ENCODE measurements around the gene CASP9.

DNA sequence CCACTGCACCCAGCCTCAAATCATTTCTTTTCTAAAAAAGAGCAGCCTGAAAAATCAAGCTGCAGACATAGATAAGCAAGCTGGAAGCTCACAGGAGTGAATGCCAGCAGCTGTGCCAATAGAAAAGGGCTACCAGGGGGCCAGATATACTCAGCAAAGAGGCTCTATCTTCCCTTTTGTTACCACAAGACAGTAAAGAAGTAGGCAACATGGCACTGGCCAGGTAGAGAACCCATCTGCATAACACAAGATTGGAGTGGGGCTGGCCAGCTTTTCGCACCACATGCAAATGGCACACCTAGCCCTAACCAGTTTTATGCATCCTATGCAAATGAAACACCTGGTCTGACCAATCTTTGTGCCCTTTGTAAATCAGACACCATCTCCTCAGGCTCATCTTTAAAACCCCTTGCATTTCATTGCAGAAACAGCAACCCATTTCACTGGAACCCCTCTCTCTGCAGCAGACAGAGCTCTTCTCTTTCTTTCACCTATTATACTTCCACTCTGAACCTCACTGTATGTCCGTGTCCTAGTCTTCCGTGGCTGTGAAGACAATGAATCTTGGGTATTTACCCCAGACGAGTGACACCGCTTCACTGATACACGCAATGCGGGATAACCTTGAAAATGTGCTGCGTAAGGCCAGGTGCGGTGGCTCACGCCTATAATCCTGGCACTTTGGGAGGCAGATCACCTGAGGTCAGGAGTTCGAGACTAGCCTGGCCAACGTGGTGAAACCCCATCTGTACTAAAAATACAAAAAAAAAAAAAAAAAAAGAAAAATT, 15.1 kb downstream of the CASP9 start:
- no peak for TF ChIP-seq SP2 (tag by site-specific recombination; IDR thresholded peaks at IDR 0.05)
- TF ChIP-seq, protein P1, sequence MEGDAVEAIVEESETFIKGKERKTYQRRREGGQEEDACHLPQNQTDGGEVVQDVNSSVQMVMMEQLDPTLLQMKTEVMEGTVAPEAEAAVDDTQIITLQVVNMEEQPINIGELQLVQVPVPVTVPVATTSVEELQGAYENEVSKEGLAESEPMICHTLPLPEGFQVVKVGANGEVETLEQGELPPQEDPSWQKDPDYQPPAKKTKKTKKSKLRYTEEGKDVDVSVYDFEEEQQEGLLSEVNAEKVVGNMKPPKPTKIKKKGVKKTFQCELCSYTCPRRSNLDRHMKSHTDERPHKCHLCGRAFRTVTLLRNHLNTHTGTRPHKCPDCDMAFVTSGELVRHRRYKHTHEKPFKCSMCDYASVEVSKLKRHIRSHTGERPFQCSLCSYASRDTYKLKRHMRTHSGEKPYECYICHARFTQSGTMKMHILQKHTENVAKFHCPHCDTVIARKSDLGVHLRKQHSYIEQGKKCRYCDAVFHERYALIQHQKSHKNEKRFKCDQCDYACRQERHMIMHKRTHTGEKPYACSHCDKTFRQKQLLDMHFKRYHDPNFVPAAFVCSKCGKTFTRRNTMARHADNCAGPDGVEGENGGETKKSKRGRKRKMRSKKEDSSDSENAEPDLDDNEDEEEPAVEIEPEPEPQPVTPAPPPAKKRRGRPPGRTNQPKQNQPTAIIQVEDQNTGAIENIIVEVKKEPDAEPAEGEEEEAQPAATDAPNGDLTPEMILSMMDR (tag by site-specific recombination; IDR thresholded peaks at IDR 0.05) = no peak
- no peak for TF ChIP-seq BCL11A (tag by site-specific recombination; IDR thresholded peaks at IDR 0.05; ENCODE audit: low read depth)
- TF ChIP-seq ZNF24 (tag by site-specific recombination; IDR thresholded peaks at IDR 0.05) = no peak
- TF ChIP-seq RBAK (tag by site-specific recombination; IDR thresholded peaks at IDR 0.05) = no peak
- TF ChIP-seq, protein P2, sequence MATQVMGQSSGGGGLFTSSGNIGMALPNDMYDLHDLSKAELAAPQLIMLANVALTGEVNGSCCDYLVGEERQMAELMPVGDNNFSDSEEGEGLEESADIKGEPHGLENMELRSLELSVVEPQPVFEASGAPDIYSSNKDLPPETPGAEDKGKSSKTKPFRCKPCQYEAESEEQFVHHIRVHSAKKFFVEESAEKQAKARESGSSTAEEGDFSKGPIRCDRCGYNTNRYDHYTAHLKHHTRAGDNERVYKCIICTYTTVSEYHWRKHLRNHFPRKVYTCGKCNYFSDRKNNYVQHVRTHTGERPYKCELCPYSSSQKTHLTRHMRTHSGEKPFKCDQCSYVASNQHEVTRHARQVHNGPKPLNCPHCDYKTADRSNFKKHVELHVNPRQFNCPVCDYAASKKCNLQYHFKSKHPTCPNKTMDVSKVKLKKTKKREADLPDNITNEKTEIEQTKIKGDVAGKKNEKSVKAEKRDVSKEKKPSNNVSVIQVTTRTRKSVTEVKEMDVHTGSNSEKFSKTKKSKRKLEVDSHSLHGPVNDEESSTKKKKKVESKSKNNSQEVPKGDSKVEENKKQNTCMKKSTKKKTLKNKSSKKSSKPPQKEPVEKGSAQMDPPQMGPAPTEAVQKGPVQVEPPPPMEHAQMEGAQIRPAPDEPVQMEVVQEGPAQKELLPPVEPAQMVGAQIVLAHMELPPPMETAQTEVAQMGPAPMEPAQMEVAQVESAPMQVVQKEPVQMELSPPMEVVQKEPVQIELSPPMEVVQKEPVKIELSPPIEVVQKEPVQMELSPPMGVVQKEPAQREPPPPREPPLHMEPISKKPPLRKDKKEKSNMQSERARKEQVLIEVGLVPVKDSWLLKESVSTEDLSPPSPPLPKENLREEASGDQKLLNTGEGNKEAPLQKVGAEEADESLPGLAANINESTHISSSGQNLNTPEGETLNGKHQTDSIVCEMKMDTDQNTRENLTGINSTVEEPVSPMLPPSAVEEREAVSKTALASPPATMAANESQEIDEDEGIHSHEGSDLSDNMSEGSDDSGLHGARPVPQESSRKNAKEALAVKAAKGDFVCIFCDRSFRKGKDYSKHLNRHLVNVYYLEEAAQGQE (tag by site-specific recombination; IDR thresholded peaks at IDR 0.05) = no peak
- no peak for TF ChIP-seq YY1 (tag by site-specific recombination; IDR thresholded peaks at IDR 0.05)
- no peak for TF ChIP-seq OVOL3 (tag by site-specific recombination; IDR thresholded peaks at IDR 0.05)
- TF ChIP-seq ZBTB7A (tag by site-specific recombination; IDR thresholded peaks at IDR 0.05; ENCODE audit: low read depth) = no peak
- no peak for TF ChIP-seq ZNF830 (tag by site-specific recombination; IDR thresholded peaks at IDR 0.05; ENCODE audit: low read depth)
- no peak for TF ChIP-seq ZNF354C (tag by site-specific recombination; IDR thresholded peaks at IDR 0.05; ENCODE audit: borderline replicate concordance, low read depth)
- TF ChIP-seq ZNF785 (tag by site-specific recombination; IDR thresholded peaks at IDR 0.05) = no peak
- TF ChIP-seq, protein P3, sequence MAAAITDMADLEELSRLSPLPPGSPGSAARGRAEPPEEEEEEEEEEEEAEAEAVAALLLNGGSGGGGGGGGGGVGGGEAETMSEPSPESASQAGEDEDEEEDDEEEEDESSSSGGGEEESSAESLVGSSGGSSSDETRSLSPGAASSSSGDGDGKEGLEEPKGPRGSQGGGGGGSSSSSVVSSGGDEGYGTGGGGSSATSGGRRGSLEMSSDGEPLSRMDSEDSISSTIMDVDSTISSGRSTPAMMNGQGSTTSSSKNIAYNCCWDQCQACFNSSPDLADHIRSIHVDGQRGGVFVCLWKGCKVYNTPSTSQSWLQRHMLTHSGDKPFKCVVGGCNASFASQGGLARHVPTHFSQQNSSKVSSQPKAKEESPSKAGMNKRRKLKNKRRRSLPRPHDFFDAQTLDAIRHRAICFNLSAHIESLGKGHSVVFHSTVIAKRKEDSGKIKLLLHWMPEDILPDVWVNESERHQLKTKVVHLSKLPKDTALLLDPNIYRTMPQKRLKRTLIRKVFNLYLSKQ (tag by site-specific recombination; IDR thresholded peaks at IDR 0.05; ENCODE audit: borderline replicate concordance) = no peak
- no peak for TF ChIP-seq TRIM28 (IDR thresholded peaks at IDR 0.05; ENCODE audit: borderline replicate concordance, low read length)
